ENCODE results near the gene EML6. TPM values are rescaled to one million over a fixed set of nuclear protein-coding genes. Genes with fewer than 3 reads are reported as not detected.

The EML6 gene
- total and polyA plus RNA-seq, 10 of the 15 experiments (the other 5 are each of a cell fraction or from before 2014, with no cell fraction given), result 0.09 to 0.67 (median 0.21) TPM

DNA sequence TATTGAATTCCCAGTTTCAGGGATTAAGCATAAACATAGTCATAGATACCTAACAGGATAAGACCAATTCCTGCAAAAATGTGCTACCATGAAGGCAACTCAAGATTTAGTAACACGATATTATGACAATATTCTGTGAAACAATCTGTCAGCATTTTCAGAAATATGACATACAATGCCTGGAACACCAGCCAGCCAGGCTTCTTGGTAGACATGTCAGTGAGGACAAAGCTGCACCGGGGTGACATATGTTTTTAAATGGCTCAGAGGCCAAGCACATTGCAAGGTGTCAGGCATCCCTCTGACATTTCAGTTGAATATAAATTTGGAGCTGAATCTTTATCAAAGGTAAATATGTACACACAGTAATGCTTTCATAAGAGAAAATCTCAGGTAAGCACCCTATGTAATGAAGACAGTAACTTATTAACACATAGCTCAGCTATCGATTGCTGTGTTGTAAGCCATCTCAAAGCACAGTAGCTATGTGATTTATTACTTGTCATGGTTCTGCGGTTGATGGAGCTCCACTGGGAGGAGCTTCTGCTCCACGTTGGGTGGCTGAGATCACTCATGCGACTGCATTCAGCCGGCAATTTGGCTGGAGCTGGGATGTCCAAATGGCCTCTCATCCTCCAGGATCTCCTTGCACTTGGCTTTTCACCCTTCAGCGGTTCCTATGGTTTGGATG lies 31.9 kb upstream of the EML6 start (continued):
- TF ChIP-seq, protein P1, sequence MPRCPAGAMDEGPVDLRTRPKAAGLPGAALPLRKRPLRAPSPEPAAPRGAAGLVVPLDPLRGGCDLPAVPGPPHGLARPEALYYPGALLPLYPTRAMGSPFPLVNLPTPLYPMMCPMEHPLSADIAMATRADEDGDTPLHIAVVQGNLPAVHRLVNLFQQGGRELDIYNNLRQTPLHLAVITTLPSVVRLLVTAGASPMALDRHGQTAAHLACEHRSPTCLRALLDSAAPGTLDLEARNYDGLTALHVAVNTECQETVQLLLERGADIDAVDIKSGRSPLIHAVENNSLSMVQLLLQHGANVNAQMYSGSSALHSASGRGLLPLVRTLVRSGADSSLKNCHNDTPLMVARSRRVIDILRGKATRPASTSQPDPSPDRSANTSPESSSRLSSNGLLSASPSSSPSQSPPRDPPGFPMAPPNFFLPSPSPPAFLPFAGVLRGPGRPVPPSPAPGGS (IDR thresholded peaks at IDR 0.05; ENCODE audit: borderline replicate concordance, insufficient read depth, low read depth, low read length, poor library complexity, severe bottlenecking), result no peak
- no peak for TF ChIP-seq PAX5 (IDR thresholded peaks at IDR 0.05; ENCODE audit: borderline replicate concordance, low read depth, low read length)
- TF ChIP-seq YY1 (IDR thresholded peaks at IDR 0.05; ENCODE audit: low read depth, low read length), result no peak
- no peak for TF ChIP-seq EP300 (IDR thresholded peaks at IDR 0.05; ENCODE audit: borderline replicate concordance in 1 of 2, control insufficient read depth in 1 of 2, low read depth in 2 of 2, low read length in 2 of 2)
- TF ChIP-seq MEF2B (IDR thresholded peaks at IDR 0.05; ENCODE audit: partially characterized antibody, poor library complexity, severe bottlenecking), result no peak
- TF ChIP-seq SKIL (IDR thresholded peaks at IDR 0.05; ENCODE audit: low read depth, poor library complexity, severe bottlenecking), result no peak

DNA sequence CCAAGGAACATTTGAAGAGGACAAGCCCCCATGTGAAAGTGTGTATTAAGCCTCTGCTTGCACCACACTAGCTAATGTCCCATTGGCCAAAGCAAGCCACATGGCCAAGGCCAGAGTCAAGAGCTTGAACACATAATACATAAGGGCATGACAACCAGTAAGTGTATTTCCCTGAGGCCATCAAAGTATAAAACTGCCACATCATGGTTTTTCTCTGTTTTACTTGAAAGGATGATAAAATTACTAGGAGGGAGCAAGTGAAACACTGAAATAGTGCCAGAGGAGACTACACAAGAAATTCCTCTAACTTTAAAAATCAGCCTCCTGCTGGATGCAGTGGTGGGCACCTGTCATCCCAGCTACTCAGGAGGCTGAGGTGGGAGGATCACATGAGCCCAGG lies 30.9 kb upstream of the EML6 start:
- H3K4me2 ChIP-seq (ENCODE audit: control insufficient read depth, insufficient read depth), result no peak overlapping the region
- SMC1A ChIA-PET (ENCODE audit: uncharacterized antibody, unreplicated experiment), result interaction anchor here (1.2 to 6.3 kb wide), 10 partner anchors 11 to 586 kb away, joined by 3 to 50 read pairs (median 6); no protein-coding TSS in a partner anchor
- TF ChIP-seq ZBTB11 (CRISPR knock-in tag; IDR thresholded peaks at IDR 0.05) (no peak), SIX5 (IDR thresholded peaks at IDR 0.05; ENCODE audit: low read depth, low read length, severe bottlenecking) (no peak)
- no peaks in the 10 kb centered on the region for H3K36me3 ChIP-seq (ENCODE audit: control insufficient read depth in 2 of 2, insufficient read depth in 2 of 2, low read length in 1 of 2)
- CTCF ChIA-PET, result interaction anchor here (1.3 to 7.0 kb wide), 9 partner anchors 9 to 170 kb away, joined by 3 to 41 read pairs (median 4); no protein-coding TSS in a partner anchor
- H3K27me3 ChIP-seq (replicated peaks in 1 of 2; ENCODE audit: control insufficient read depth in 2 of 2, insufficient read depth in 2 of 2, low read length in 1 of 2), result no peaks in the 10 kb centered on the region
- H3K79me2 ChIP-seq (ENCODE audit: control insufficient read depth, insufficient read depth, low read length), result no peaks in the 10 kb centered on the region
- RAD21 ChIA-PET (ENCODE audit: unreplicated experiment), result interaction anchor here (0.6 to 2.4 kb wide), 5 partner anchors 12 to 34 kb away, joined by 3 to 15 read pairs (median 5); no protein-coding TSS in a partner anchor
- no peak overlapping the region for H3K27ac ChIP-seq (ENCODE audit: control insufficient read depth, insufficient read depth)
- no TSS peak for BruUV-seq (replicated peaks)
- in situ Hi-C loops (cut with MboI) (no loop called here), intact Hi-C loops (cut with micrococcal nuclease; ENCODE audit: unreplicated experiment) (no loop called here)
- H3K9me3 ChIP-seq (replicated peaks; ENCODE audit: control insufficient read depth, insufficient read depth, low read length), result no peaks in the 10 kb centered on the region; the same call in 2 of the 3 replicates
- no peak overlapping the region for H3K4me3 ChIP-seq
- POLR2A ChIA-PET, result interaction anchor here (0.7 to 1.1 kb wide), 2 partner anchors 19 to 48 kb away, joined by 3 to 5 read pairs; no protein-coding TSS in a partner anchor
- no peaks in the 10 kb centered on the region; the same call in 1 of the 2 replicates for H4K20me1 ChIP-seq (ENCODE audit: control insufficient read depth, insufficient read depth)
- H3K9ac ChIP-seq (ENCODE audit: control insufficient read depth, insufficient read depth, low read length), result no peak overlapping the region
- DNase-seq (ENCODE audit: low read depth, low spot score) (no peak), ATAC-seq (no peak), FAIRE-seq (no peak)
- H3K4me1 ChIP-seq (ENCODE audit: control insufficient read depth, insufficient read depth, low read length), result no peaks in the 10 kb centered on the region; the same call in 1 of the 2 replicates
- H2AFZ ChIP-seq (ENCODE audit: control insufficient read depth, low read depth, low read length), result no peak overlapping the region

Measured in GM12878 (cell line).